Stimulated activated CD4-positive, alpha-beta T cell treated with anti-CD3 and anti-CD28 coated beads, Interleukin-4, amount 100 ng/mL, for 48 hours (primary cell): ENCODE measurements around the gene SURF2.

Source experiments
- DNase-seq, 2 donors: peaks; one replicate each; pipeline ENCODE4 v3.0.0-alpha.2; 2020; ENCODE audit warnings: low read depth in 2 of 2

SURF2 gene

GRCh38 chr9:133335924-133336811 lies 20.2 kb upstream of the SURF2 start, which contains the start of gene SURF6:
Gene SURF6, minus strand, starts transcription at chr9:133336188. Its CDS starts 56 bp downstream, at chr9:133336132.
- DNase-seq: peak; percentile 93

- no peak for DNase-seq
These were observed 16.7 kb upstream of the SURF2 start for GRCh38 chr9:133339641-133340040.

- DNase-seq: no peak
These were observed 16.1 kb upstream of the SURF2 start for GRCh38 chr9:133340256-133340655.

GRCh38 chr9:133340916-133341315 lies 15.4 kb upstream of the SURF2 start:
- DNase-seq: no peak

GRCh38 chr9:133341369-133342068 lies 14.8 kb upstream of the SURF2 start:
- no peak for DNase-seq

GRCh38 chr9:133342069-133342406 lies 14.3 kb upstream of the SURF2 start:
- DNase-seq: no peak

- DNase-seq: no peak
These were observed 13.8 kb upstream of the SURF2 start for GRCh38 chr9:133342570-133342969.

GRCh38 chr9:133344071-133344470 lies 12.3 kb upstream of the SURF2 start:
- no peak for DNase-seq

GRCh38 chr9:133344979-133345378 lies 11.4 kb upstream of the SURF2 start:
- no peak for DNase-seq

- DNase-seq: no peak
These were observed 10.8 kb upstream of the SURF2 start for GRCh38 chr9:133345596-133345995.

GRCh38 chr9:133346021-133346785 lies 10.1 kb upstream of the SURF2 start:
- no peak for DNase-seq

- no peak for DNase-seq
These were observed 8.8 kb upstream of the SURF2 start for GRCh38 chr9:133347515-133347984.

GRCh38 chr9:133347985-133348717 lies 8.2 kb upstream of the SURF2 start, which contains the start of the genes MED22 and RPL7A:
Gene MED22, minus strand, starts transcription at chr9:133348131. Its CDS starts 1,469 bp downstream, at chr9:133346662.
Gene RPL7A, plus strand, starts transcription at chr9:133348218. Its CDS starts 26 bp downstream, at chr9:133348244.
- peak; percentile 88 to 91 for DNase-seq

GRCh38 chr9:133348718-133349573 lies 7.4 kb upstream of the SURF2 start:
- DNase-seq: no peak

- DNase-seq: no peak
These were observed 6.3 kb upstream of the SURF2 start for GRCh38 chr9:133349965-133350616.

- no peak for DNase-seq
These were observed 4.8 kb upstream of the SURF2 start for GRCh38 chr9:133351526-133351907.

- peak in 1 of 2 donors; percentile 48 for DNase-seq
These were observed 4.3 kb upstream of the SURF2 start for GRCh38 chr9:133351908-133352634.

- DNase-seq: no peak
These were observed 3.6 kb upstream of the SURF2 start for GRCh38 chr9:133352635-133353340.
